ENCODE measurements around the gene GTPBP1. TPM values are rescaled to one million over a fixed set of nuclear protein-coding genes. Genes with fewer than 3 reads are reported as not detected.

The GTPBP1 gene
- total and polyA plus RNA-seq, 7 donors: 15.0 to 59.1 (median 26.8) TPM

- WGBS, 2 donors: 71 to 75% methylated on average over 4 of the region's 4 CpGs
- Histone ChIP-seq H3K27ac (no peak overlapping the region), H3K27me3 (no peaks in the 10 kb centered on the region), H3K36me3 (peaks cover 2 to 5% (median 5%) of the 10 kb centered on the region in 4 donors), H3K9me3 (no peaks in the 10 kb centered on the region), H3K4me1 (peaks cover 0 to 24% (median 17%) of the 10 kb centered on the region in 4 donors), H3K4me3 (no peak overlapping the region)
- intact Hi-C loops (cut with DNase I): loop anchor here (5.0 kb wide), 2 partner anchors 35 to 85 kb away; partner anchors contain the start of genes DNAL4 and NPTXR
- DNase-seq: no peak
- TF ChIP-seq, protein P1, sequence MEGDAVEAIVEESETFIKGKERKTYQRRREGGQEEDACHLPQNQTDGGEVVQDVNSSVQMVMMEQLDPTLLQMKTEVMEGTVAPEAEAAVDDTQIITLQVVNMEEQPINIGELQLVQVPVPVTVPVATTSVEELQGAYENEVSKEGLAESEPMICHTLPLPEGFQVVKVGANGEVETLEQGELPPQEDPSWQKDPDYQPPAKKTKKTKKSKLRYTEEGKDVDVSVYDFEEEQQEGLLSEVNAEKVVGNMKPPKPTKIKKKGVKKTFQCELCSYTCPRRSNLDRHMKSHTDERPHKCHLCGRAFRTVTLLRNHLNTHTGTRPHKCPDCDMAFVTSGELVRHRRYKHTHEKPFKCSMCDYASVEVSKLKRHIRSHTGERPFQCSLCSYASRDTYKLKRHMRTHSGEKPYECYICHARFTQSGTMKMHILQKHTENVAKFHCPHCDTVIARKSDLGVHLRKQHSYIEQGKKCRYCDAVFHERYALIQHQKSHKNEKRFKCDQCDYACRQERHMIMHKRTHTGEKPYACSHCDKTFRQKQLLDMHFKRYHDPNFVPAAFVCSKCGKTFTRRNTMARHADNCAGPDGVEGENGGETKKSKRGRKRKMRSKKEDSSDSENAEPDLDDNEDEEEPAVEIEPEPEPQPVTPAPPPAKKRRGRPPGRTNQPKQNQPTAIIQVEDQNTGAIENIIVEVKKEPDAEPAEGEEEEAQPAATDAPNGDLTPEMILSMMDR (IDR thresholded peaks at IDR 0.05): no peak
- TF ChIP-seq EP300 (IDR thresholded peaks at IDR 0.05): no peak
- TF ChIP-seq POLR2A (IDR thresholded peaks at IDR 0.05): no peak
Observed at GRCh38 chr22:38757464-38757757, 51.7 kb downstream of the GTPBP1 start.

DNA sequence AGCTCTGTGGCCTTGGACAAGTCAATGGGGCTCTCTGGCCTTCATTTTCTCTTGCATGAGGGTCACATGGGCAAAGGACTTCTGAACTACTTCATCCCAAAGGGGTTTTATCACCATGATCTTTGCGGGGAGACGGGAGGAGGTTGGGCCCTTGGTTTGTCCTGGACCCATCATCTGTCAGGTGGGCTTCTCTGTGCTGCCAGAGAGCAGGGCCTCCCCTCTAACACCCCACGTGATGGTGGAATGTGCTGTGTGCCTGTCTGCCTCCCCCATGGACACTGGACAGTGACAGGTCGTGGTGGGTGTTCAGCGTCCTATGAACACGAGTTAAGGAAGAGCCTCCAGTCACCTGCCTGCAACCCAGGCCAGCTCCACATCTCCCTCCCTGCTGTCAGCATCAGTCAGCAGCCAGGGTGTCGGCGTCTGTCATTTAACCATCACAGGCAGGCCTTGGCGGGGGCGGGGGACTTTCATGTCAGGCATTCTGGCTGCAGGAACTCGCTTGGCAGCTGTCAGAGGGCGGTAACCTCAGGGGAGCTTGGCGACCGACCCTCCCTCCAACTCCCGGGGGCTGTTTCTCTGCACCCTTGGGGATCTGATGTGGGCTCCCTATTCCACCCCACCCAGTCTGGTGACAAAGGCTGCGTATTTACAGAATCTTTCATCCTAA lies 52.7 kb downstream of the GTPBP1 start:
- no peak for DNase-seq
- H3K27me3 ChIP-seq: no peaks in the 10 kb centered on the region
- intact Hi-C loops (cut with DNase I): loop anchor here (5.0 kb wide), 2 partner anchors 34 to 84 kb away; partner anchors contain the start of genes DNAL4 and NPTXR
- no peaks in the 10 kb centered on the region for H3K9me3 ChIP-seq
- H3K27ac ChIP-seq: no peak overlapping the region
- H3K36me3 ChIP-seq: no peaks in the 10 kb centered on the region
- H3K4me3 ChIP-seq: no peak overlapping the region
- peaks cover 0 to 21% (median 14%) of the 10 kb centered on the region in 4 donors for H3K4me1 ChIP-seq
- TF ChIP-seq, protein P1 (IDR thresholded peaks at IDR 0.05): no peak
- no peak for TF ChIP-seq POLR2AphosphoS5 (IDR thresholded peaks at IDR 0.05)
- no peak for TF ChIP-seq EP300 (IDR thresholded peaks at IDR 0.05)
- TF ChIP-seq POLR2A (IDR thresholded peaks at IDR 0.05): no peak
- WGBS, 2 donors: 65 to 75% methylated on average over 16 of the region's 16 CpGs

DNA sequence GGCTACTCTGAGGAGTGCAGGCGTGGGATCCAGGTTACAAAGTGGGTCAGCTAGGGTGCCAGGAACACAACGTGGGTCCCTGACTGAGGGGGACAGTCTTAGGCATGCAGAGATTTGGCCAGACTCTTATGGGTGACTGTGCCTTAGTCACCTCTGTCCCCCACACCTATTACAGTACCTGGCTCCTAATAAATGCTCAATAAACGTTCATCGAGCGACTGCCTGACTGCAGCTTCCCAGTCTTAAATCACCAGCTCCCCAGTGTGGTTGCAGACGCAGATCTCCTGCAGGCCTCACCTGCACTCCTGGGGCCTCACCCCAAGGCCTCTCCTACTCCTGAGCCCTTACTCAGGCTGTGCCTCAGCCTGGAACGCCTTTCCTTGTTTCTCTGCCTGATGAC lies 53.3 kb downstream of the GTPBP1 start:
- Histone ChIP-seq H3K27me3 (no peaks in the 10 kb centered on the region), H3K4me1 (peaks cover 0 to 15% (median 8%) of the 10 kb centered on the region in 4 donors), H3K36me3 (no peaks in the 10 kb centered on the region), H3K9me3 (no peaks in the 10 kb centered on the region), H3K27ac (no peak overlapping the region), H3K4me3 (no peak overlapping the region)
- DNase-seq: no peak
- TF ChIP-seq, protein P1 (IDR thresholded peaks at IDR 0.05): no peak
- TF ChIP-seq POLR2A (IDR thresholded peaks at IDR 0.05): no peak
- TF ChIP-seq EP300 (IDR thresholded peaks at IDR 0.05): no peak
- no peak for TF ChIP-seq POLR2AphosphoS5 (IDR thresholded peaks at IDR 0.05)
- WGBS, 2 donors: 85 to 90% methylated on average over 7 of the region's 7 CpGs
- intact Hi-C loops (cut with DNase I): loop anchor here (5.0 kb wide), 2 partner anchors 33 to 83 kb away; partner anchors contain the start of genes DNAL4 and NPTXR

DNA sequence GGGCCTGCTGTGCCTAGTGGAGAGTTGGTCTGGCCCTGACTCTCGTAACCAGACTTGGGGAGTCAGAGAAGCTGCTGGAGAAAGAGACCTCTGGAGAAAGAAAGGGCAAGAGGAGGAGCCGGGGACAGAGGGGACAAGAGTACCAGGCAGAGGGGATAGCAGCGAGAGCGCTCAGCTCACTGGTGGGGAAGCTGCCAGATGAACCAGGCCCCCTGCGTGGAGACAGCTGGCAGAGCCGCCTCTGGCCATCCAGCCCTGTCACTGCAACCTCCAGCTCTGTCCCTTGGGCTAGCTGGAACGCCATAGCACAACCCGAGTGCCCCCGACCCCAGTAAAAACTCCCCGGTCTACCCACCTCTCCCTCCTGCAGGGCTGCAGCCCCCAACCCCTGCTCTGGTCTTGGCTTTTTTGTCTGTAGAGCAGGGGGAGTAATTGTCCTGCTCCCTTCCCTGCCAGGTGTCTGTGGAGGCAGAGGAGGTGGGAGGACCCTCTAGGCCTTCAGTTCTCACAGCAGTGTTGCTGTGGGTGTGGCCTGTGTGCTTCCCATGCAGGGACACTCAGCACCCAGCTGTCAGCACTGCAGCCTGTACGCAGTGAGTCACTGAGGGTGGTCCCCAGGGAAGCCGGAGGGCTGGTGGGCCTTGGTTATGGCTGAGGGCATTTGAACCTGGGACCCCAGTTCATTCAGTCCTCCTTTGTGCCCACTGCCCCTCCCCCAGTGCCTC lies 54.9 kb downstream of the GTPBP1 start:
- TF ChIP-seq, protein P1 (IDR thresholded peaks at IDR 0.05): no peak
- TF ChIP-seq POLR2AphosphoS5 (IDR thresholded peaks at IDR 0.05): no peak
- TF ChIP-seq POLR2A (IDR thresholded peaks at IDR 0.05): no peak
- TF ChIP-seq EP300 (IDR thresholded peaks at IDR 0.05): no peak
- intact Hi-C loops (cut with DNase I): no loop called here
- Histone ChIP-seq H3K27me3 (no peaks in the 10 kb centered on the region), H3K27ac (no peak overlapping the region), H3K4me3 (no peak overlapping the region), H3K9me3 (no peaks in the 10 kb centered on the region), H3K4me1 (peaks cover 0 to 7% (median 4%) of the 10 kb centered on the region in 4 donors), H3K36me3 (no peaks in the 10 kb centered on the region)
- WGBS, 2 donors: 86 to 87% methylated on average over 12 of the region's 12 CpGs
- DNase-seq: no peak
